HepG2 (cell line): ENCODE measurements around the gene RAC3. TPM values are rescaled to one million over a fixed set of nuclear protein-coding genes. Genes with fewer than 3 reads are reported as not detected.

Experiments used
- MED13 ChIP-seq: sonication (generic); formaldehyde crosslinking; IDR thresholded peaks from 2 replicates; pipeline ENCODE4 v1.5.0; 2020; ENCODE audit warnings: missing genetic modification reagents
- RARA ChIP-seq: IDR thresholded peaks from 2 replicates; pipeline ENCODE4 v1.6.1; 2016; ENCODE audit warnings: missing genetic modification reagents, missing compliant biosample characterization
- SAP130 ChIP-seq: IDR thresholded peaks from 2 replicates; pipeline ENCODE4 v1.6.1; 2016; ENCODE audit warnings: low read depth
- TCF7 ChIP-seq: sonication (generic); IDR thresholded peaks from 2 replicates; pipeline ENCODE4 v1.6.1; 2016; ENCODE audit warnings: antibody characterized with exemption, low read depth
- ZNF558 ChIP-seq: sonication (generic); formaldehyde crosslinking; IDR thresholded peaks from 2 replicates; pipeline ENCODE4 v1.9.0; 2022; ENCODE audit warnings: mild to moderate bottlenecking, missing genetic modification reagents, borderline replicate concordance
- ZNF563 ChIP-seq: sonication (generic); formaldehyde crosslinking; IDR thresholded peaks from 2 replicates; pipeline ENCODE4 v1.8.0; 2022; ENCODE audit warnings: mild to moderate bottlenecking, moderate library complexity, missing genetic modification reagents
- ZNF570 ChIP-seq: sonication (generic); formaldehyde crosslinking; IDR thresholded peaks from 2 replicates; pipeline ENCODE4 v1.4.0; 2020; ENCODE audit warnings: mild to moderate bottlenecking, missing genetic modification reagents, borderline replicate concordance
- ZNF616 ChIP-seq: sonication (generic); formaldehyde crosslinking; IDR thresholded peaks from 2 replicates; pipeline ENCODE4 v1.5.0; 2020; ENCODE audit warnings: low read depth, mild to moderate bottlenecking, missing genetic modification reagents
- polyA plus RNA-seq, 8 experiments: library from polyadenylated mRNA; depleted of rRNA in 3 of 8; stranded (reverse) in 7 of 8; unstranded in 1 of 8; fragments of >200 nt; fragmentation: Illumina TruSeq in 4 of 8; extraction: Trizol in 4 of 8; gene quantifications; 2 replicates each; pipeline versions ENCODE4 v1.2.1 to v1.2.3, GENCODE V29; 2011 to 2016; ENCODE audit warnings: low read depth in 4 of 8, missing spikeins in 1 of 8, mixed read lengths in 1 of 8; ENCODE audit not compliant: insufficient read depth in 1 of 8
- total RNA-seq, 5 experiments: library from RNA; depleted of rRNA; stranded (reverse); fragments of >200 nt; fragmentation: Illumina TruSeq; extraction: Trizol; gene quantifications; 2 replicates each; pipeline ENCODE4 v1.2.3, GENCODE V29; 2016; ENCODE audit warnings: low read depth in 1 of 5
- TF ChIP-seq, protein P1 (sequence below): sonication (generic); formaldehyde crosslinking; IDR thresholded peaks from 2 replicates; pipeline ENCODE4 v1.5.0; 2020; ENCODE audit warnings: missing genetic modification reagents
- TF ChIP-seq, protein P2 (sequence below), 2 experiments: sonication (generic) in 1 of 2; formaldehyde crosslinking in 1 of 2; IDR thresholded peaks; 2 replicates each; pipeline versions ENCODE4 v1.4.0 to v1.6.1; 2018 to 2020; ENCODE audit warnings: missing genetic modification reagents in 2 of 2, borderline replicate concordance in 1 of 2, low read depth in 1 of 2, mild to moderate bottlenecking in 1 of 2, missing biosample characterization in 1 of 2
- TF ChIP-seq, protein P3 (sequence below): sonication (generic); formaldehyde crosslinking; IDR thresholded peaks from 2 replicates; pipeline ENCODE4 v1.5.0; 2020; ENCODE audit warnings: mild to moderate bottlenecking, missing genetic modification reagents
- TF ChIP-seq, protein P4 (sequence below): sonication (generic); formaldehyde crosslinking; IDR thresholded peaks from 2 replicates; pipeline ENCODE4 v1.5.0; 2020; ENCODE audit warnings: mild to moderate bottlenecking, missing genetic modification reagents, borderline replicate concordance
- TF ChIP-seq, protein P5 (sequence below): sonication (generic); formaldehyde crosslinking; IDR thresholded peaks from 2 replicates; pipeline ENCODE4 v1.5.0; 2020; ENCODE audit warnings: missing genetic modification reagents
- TF ChIP-seq, protein P6 (sequence below): sonication (generic); formaldehyde crosslinking; conservative IDR thresholded peaks from 2 replicates; pipeline ENCODE4 v1.4.0; 2020; ENCODE audit warnings: mild to moderate bottlenecking, missing genetic modification reagents, moderate library complexity

RAC3 gene
- total and polyA plus RNA-seq, 2 of the 13 experiments (the other 11 are each of a cell fraction or from before 2014, with no cell fraction given): 10.5 to 21.3 TPM

DNA sequence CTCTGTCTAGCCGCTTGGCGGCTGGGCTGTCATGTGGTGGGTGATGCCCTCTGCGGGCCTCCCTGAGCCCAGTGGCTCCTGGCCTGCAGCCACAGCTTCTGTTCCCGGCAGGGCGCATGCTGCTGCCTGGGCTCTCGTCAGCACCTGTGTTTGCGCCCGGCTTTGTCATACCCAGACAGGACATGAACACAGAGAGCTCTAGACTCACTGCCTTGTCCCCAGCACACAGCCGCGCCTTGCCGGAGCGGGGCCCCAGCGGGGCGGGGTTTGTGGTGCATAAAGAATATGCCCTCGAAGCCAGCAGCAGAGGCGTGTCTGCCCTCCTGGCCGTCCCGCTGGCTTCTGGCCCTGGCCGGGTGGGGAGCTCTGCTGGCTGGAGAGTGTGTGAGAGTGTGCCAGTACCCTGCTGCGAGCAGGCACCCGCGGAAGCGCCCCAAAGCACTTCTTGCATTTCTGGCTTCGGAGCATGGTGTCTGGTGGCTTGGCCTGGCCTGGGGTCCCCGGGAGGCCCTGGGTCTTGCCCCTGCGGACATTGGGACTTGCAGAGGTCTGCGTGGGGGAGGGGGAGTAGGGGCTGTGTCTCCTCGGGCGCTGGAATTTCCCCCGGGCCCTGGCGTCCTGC, 39.7 kb upstream of the RAC3 start (continued):
- TF ChIP-seq, protein P1, sequence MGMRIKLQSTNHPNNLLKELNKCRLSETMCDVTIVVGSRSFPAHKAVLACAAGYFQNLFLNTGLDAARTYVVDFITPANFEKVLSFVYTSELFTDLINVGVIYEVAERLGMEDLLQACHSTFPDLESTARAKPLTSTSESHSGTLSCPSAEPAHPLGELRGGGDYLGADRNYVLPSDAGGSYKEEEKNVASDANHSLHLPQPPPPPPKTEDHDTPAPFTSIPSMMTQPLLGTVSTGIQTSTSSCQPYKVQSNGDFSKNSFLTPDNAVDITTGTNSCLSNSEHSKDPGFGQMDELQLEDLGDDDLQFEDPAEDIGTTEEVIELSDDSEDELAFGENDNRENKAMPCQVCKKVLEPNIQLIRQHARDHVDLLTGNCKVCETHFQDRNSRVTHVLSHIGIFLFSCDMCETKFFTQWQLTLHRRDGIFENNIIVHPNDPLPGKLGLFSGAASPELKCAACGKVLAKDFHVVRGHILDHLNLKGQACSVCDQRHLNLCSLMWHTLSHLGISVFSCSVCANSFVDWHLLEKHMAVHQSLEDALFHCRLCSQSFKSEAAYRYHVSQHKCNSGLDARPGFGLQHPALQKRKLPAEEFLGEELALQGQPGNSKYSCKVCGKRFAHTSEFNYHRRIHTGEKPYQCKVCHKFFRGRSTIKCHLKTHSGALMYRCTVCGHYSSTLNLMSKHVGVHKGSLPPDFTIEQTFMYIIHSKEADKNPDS: peak; percentile 90; the same call in 1 of the 2 replicates
- TF ChIP-seq, protein P2, sequence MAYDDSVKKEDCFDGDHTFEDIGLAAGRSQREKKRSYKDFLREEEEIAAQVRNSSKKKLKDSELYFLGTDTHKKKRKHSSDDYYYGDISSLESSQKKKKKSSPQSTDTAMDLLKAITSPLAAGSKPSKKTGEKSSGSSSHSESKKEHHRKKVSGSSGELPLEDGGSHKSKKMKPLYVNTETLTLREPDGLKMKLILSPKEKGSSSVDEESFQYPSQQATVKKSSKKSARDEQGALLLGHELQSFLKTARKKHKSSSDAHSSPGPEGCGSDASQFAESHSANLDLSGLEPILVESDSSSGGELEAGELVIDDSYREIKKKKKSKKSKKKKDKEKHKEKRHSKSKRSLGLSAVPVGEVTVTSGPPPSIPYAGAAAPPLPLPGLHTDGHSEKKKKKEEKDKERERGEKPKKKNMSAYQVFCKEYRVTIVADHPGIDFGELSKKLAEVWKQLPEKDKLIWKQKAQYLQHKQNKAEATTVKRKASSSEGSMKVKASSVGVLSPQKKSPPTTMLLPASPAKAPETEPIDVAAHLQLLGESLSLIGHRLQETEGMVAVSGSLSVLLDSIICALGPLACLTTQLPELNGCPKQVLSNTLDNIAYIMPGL (CRISPR knock-in tag; IDR thresholded peaks at IDR 0.05; ENCODE audit: borderline replicate concordance in 1 of 2, low read depth in 1 of 2): peak; percentile 75 to 87; a peak in 3 of 4 replicates
- TF ChIP-seq ZNF570 (CRISPR knock-in tag) (no peak), ZNF558 (CRISPR knock-in tag) (peak; percentile 68; the same call in 1 of the 2 replicates), ZNF616 (CRISPR knock-in tag) (peak; percentile 49), TCF7 (no peak), MED13 (CRISPR knock-in tag) (no peak; the same call in 1 of the 2 replicates), SAP130 (CRISPR knock-in tag) (peak; percentile 94), ZNF563 (peak; percentile 88), RARA (peak; percentile 65)
- TF ChIP-seq, protein P3, sequence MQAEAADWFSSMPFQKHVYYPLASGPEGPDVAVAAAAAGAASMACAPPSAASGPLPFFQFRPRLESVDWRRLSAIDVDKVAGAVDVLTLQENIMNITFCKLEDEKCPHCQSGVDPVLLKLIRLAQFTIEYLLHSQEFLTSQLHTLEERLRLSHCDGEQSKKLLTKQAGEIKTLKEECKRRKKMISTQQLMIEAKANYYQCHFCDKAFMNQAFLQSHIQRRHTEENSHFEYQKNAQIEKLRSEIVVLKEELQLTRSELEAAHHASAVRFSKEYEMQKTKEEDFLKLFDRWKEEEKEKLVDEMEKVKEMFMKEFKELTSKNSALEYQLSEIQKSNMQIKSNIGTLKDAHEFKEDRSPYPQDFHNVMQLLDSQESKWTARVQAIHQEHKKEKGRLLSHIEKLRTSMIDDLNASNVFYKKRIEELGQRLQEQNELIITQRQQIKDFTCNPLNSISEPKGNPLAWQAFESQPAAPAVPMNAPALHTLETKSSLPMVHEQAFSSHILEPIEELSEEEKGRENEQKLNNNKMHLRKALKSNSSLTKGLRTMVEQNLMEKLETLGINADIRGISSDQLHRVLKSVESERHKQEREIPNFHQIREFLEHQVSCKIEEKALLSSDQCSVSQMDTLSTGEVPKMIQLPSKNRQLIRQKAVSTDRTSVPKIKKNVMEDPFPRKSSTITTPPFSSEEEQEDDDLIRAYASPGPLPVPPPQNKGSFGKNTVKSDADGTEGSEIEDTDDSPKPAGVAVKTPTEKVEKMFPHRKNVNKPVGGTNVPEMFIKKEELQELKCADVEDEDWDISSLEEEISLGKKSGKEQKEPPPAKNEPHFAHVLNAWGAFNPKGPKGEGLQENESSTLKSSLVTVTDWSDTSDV: peak; percentile 27; the same call in 1 of the 2 replicates
- TF ChIP-seq, protein P4, sequence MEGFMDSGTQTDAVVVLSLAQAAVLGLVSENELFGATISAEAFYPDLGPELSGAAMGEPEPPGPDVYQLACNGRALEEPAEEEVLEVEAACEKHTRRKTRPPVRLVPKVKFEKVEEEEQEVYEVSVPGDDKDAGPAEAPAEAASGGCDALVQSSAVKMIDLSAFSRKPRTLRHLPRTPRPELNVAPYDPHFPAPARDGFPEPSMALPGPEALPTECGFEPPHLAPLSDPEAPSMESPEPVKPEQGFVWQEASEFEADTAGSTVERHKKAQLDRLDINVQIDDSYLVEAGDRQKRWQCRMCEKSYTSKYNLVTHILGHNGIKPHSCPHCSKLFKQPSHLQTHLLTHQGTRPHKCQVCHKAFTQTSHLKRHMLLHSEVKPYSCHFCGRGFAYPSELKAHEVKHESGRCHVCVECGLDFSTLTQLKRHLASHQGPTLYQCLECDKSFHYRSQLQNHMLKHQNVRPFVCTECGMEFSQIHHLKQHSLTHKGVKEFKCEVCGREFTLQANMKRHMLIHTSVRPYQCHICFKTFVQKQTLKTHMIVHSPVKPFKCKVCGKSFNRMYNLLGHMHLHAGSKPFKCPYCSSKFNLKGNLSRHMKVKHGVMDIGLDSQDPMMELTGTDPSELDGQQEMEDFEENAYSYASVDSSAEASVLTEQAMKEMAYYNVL (CRISPR knock-in tag): peak; percentile 58
- TF ChIP-seq, protein P5, sequence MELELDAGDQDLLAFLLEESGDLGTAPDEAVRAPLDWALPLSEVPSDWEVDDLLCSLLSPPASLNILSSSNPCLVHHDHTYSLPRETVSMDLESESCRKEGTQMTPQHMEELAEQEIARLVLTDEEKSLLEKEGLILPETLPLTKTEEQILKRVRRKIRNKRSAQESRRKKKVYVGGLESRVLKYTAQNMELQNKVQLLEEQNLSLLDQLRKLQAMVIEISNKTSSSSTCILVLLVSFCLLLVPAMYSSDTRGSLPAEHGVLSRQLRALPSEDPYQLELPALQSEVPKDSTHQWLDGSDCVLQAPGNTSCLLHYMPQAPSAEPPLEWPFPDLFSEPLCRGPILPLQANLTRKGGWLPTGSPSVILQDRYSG (CRISPR knock-in tag): peak; percentile 92
- TF ChIP-seq, protein P6, sequence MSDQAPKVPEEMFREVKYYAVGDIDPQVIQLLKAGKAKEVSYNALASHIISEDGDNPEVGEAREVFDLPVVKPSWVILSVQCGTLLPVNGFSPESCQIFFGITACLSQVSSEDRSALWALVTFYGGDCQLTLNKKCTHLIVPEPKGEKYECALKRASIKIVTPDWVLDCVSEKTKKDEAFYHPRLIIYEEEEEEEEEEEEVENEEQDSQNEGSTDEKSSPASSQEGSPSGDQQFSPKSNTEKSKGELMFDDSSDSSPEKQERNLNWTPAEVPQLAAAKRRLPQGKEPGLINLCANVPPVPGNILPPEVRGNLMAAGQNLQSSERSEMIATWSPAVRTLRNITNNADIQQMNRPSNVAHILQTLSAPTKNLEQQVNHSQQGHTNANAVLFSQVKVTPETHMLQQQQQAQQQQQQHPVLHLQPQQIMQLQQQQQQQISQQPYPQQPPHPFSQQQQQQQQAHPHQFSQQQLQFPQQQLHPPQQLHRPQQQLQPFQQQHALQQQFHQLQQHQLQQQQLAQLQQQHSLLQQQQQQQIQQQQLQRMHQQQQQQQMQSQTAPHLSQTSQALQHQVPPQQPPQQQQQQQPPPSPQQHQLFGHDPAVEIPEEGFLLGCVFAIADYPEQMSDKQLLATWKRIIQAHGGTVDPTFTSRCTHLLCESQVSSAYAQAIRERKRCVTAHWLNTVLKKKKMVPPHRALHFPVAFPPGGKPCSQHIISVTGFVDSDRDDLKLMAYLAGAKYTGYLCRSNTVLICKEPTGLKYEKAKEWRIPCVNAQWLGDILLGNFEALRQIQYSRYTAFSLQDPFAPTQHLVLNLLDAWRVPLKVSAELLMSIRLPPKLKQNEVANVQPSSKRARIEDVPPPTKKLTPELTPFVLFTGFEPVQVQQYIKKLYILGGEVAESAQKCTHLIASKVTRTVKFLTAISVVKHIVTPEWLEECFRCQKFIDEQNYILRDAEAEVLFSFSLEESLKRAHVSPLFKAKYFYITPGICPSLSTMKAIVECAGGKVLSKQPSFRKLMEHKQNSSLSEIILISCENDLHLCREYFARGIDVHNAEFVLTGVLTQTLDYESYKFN: peak; percentile 51
